RWPE1 (cell line): ENCODE results near the gene EPB41L4A.

Source experiments
- CTCF ChIA-PET: fragments of 350-600 bp; sonication (Branson Sonifier 250); formaldehyde crosslinking; extraction: SDS; loops from one replicate; lab custom pipeline; 2021; lab: Yijun Ruan, JAX
- POLR2A ChIA-PET: fragments of 400-600 bp; formaldehyde crosslinking; extraction: SDS; loops from one replicate; lab custom pipeline; 2020; ENCODE audit warnings: antibody characterized with exemption; ENCODE audit not compliant: low non-redundant PET; lab: Yijun Ruan, JAX
- DNase-seq: peaks from one replicate; pipeline ENCODE4 v3.0.0; 2012; ENCODE audit warnings: low spot score
- H3K27ac ChIP-seq: fragments of 450-650 bp; 2 replicates; pipeline ENCODE4 v1.5.1; 2017
- CTCF ChIP-seq: fragments of 450-650 bp; conservative IDR thresholded peaks from 2 replicates; pipeline ENCODE4 v1.5.1; 2017; ENCODE audit warnings: low read depth, mild to moderate bottlenecking

Gene EPB41L4A

GRCh38 chr5:112121258-112121657 lies 297.8 kb downstream of the EPB41L4A start:
- H3K27ac ChIP-seq: no peak overlapping the region
- ChIA-PET POLR2A (no interaction called here), CTCF (no interaction called here)
- DNase-seq: no peak
- TF ChIP-seq CTCF: no peak

GRCh38 chr5:112119969-112120368 lies 299.1 kb downstream of the EPB41L4A start:
- no peak for DNase-seq
- no peak for TF ChIP-seq CTCF
- CTCF ChIA-PET: interaction anchor here (0.7 kb wide), 2 partner anchors 12 to 204 kb away, joined by 3 to 4 read pairs; no protein-coding TSS in a partner anchor
- H3K27ac ChIP-seq: no peak overlapping the region
- POLR2A ChIA-PET: no interaction called here

DNA sequence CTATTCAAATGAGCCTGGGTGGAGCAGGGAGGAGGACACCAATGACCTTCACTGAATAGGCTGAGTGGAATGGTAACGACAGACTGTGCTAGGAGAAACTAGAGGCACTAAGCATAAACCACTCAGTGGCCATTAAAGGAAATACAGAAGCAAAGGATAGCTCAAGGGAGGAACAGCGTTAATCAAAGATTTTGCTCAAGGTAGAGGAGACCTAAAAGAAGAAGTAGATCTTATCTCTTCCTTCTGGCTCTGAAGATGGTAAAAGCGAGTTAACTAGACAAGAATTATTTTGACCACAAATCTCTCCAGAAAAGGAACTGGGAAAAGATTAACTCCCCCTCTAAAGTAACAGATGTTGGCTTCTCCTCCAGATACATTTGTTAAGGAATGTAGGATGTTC lies 299.6 kb downstream of the EPB41L4A start:
- no peak for DNase-seq
- no peak overlapping the region for H3K27ac ChIP-seq
- POLR2A ChIA-PET: no interaction called here
- CTCF ChIA-PET: interaction anchor here (0.7 kb wide), 2 partner anchors 11 to 203 kb away, joined by 3 to 4 read pairs; no protein-coding TSS in a partner anchor
- no peak for TF ChIP-seq CTCF

DNA sequence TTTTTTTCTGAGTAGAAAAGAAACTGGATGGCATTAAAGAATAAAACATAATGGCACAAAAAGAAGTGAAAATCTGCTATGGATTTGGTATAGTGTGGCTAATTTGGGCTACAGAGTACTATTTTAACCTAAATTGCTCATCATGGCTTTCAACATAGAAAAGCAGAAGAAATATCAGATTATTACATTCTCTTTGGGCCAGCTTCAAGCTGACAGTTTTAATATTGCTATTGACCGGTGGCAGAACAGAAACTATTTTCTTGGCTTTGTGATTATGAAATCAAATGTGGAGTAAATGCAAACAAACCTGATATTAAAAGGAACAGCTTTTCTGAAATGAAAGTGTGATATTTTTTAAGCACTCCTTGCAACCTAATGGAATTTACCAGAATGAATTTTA lies 301.5 kb downstream of the EPB41L4A start:
- POLR2A ChIA-PET: no interaction called here

DNA sequence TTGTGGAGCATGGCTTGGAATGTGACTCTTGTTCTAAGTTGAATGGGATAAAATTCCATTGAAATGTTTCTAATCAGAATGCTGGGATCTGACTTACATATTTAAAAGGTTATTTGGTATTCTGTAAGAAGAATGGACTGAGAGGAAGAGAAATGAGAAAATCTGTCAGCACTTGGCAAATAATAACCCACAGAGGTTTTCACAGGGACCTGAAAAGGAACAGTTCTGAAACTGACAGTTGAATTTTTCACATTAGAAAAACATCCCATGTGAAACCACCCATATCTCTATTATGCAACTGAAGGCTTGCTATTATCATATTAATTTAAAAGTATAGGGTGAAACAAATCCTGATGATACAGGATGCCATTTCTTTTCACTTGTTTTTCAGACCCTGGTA lies 302.7 kb downstream of the EPB41L4A start:
- DNase-seq: no peak
- ChIA-PET POLR2A (no interaction called here), CTCF (no interaction called here)
- TF ChIP-seq CTCF: no peak
- H3K27ac ChIP-seq: no peak overlapping the region

More for the DNA sequence above, 301.5 kb downstream of the EPB41L4A start:
- no peak overlapping the region for H3K27ac ChIP-seq
- no peak for TF ChIP-seq CTCF
- CTCF ChIA-PET: no interaction called here
- DNase-seq: no peak

DNA sequence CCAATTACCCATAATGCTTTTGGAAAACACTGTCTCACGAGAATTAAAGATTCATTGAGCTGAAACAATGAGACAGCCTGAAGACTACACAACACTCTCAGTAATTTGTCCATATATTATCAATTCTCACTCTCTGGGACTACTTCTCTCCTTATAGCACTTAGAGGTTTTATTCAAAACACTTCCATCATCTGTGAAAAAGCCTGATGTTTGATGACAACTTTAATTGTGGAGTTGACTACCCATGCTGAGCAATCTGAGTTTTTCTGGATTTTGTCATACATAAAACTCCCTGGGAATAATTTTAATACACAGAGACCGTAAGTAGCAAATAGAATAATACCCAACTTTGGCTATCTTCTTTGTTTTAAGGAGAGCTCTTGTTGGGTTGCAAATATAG lies 305.5 kb downstream of the EPB41L4A start:
- ChIA-PET CTCF (no interaction called here), POLR2A (no interaction called here)
- TF ChIP-seq CTCF: no peak
- no peak overlapping the region for H3K27ac ChIP-seq
- no peak for DNase-seq
